CD4-positive, alpha-beta T cell (primary cell): ENCODE data around the gene CT55. TPM values are rescaled to one million over a fixed set of nuclear protein-coding genes. Genes with fewer than 3 reads are reported as not detected.

Source experiments
- ATAC-seq: fragments of 200-7000 bp; cut with Tn5 transposase; one replicate; pipeline ENCODE4 v1.10.0; 2022; ENCODE audit warnings: mild to moderate bottlenecking; ENCODE audit not compliant: poor library complexity
- CTCF ChIA-PET: fragments of 350-600 bp; sonication (Branson Sonifier 250); formaldehyde crosslinking; loops from one replicate; lab custom pipeline; 2021; ENCODE audit warnings: antibody characterized with exemption, inconsistent platforms; lab: Charles Lee
- POLR2A ChIA-PET: fragments of 350-600 bp; sonication (Branson Sonifier 250); formaldehyde crosslinking; loops from one replicate; lab custom pipeline; 2021; ENCODE audit warnings: antibody characterized with exemption, inconsistent platforms; lab: Charles Lee
- DNase-seq, 14 experiments: peaks; one replicate each; pipeline ENCODE4 v3.0.0-alpha.2; 2013 to 2020; ENCODE audit warnings: mixed read lengths in 2 of 14
- H3K27ac ChIP-seq, 2 donors: one replicate each; pipeline versions ENCODE4 v1.5.1 to v1.7.0; 2013; ENCODE audit warnings: low read length in 2 of 2, low read depth in 1 of 2, mild to moderate bottlenecking in 1 of 2
- H3K27me3 ChIP-seq, 2 experiments: 1 replicate in 1 of 2; 2 replicates in 1 of 2; pipeline versions ENCODE4 v1.6.1 to v1.7.0; 2013; ENCODE audit warnings: low read length in 2 of 2, control low read depth in 1 of 2, mild to moderate bottlenecking in 1 of 2, moderate library complexity in 1 of 2; ENCODE audit not compliant: insufficient read depth in 2 of 2, control insufficient read depth in 1 of 2
- H3K36me3 ChIP-seq: one replicate; pipeline ENCODE4 v1.6.1; 2013; ENCODE audit warnings: low read length, control low read depth; ENCODE audit not compliant: insufficient read depth
- H3K4me1 ChIP-seq: one replicate; pipeline ENCODE4 v1.6.1; 2013; ENCODE audit warnings: low read length, control low read depth; ENCODE audit not compliant: insufficient read depth
- H3K4me3 ChIP-seq: one replicate; pipeline ENCODE4 v1.5.1; 2013; ENCODE audit warnings: mild to moderate bottlenecking, low read length, moderate library complexity
- H3K9me3 ChIP-seq, 2 experiments: 1 replicate in 1 of 2; 2 replicates in 1 of 2; pipeline versions ENCODE4 v1.6.1 to v1.7.0; 2013; ENCODE audit warnings: low read length in 2 of 2, mild to moderate bottlenecking in 2 of 2, control low read depth in 1 of 2, moderate library complexity in 1 of 2; ENCODE audit not compliant: control insufficient read depth in 1 of 2, insufficient read depth in 1 of 2
- H3K27ac Mint-ChIP-seq: one replicate; pipeline ENCODE4 v1.8.0; 2020; ENCODE audit warnings: mixed read lengths
- H3K27me3 Mint-ChIP-seq: one replicate; pipeline ENCODE4 v1.8.0; 2021; ENCODE audit warnings: mixed read lengths
- H3K36me3 Mint-ChIP-seq: one replicate; pipeline ENCODE4 v1.8.0; 2021; ENCODE audit warnings: low read depth, mixed read lengths
- H3K4me1 Mint-ChIP-seq: one replicate; pipeline ENCODE4 v1.8.0; 2021; ENCODE audit warnings: low read depth, mixed read lengths
- H3K4me3 Mint-ChIP-seq: one replicate; pipeline ENCODE4 v1.8.0; 2020; ENCODE audit warnings: mild to moderate bottlenecking, mixed read lengths
- H3K9me3 Mint-ChIP-seq: one replicate; pipeline ENCODE4 v1.8.0; 2020; ENCODE audit warnings: mixed read lengths
- CTCF ChIP-seq: fragments of 200-600 bp; IDR thresholded peaks from one replicate; pipeline ENCODE4 v1.8.0; 2022; ENCODE audit warnings: antibody characterized with exemption, mild to moderate bottlenecking
- intact Hi-C, 2 experiments: fragments of 100-400 bp; cut with DNase I in 1 of 2; cut with micrococcal nuclease in 1 of 2; formaldehyde crosslinking; loops; one replicate each; pipeline versions ENCODE4 v1.15.1 to v1.9.0; 2023 to 2025; cut with DNase I, micrococcal nuclease
- total RNA-seq, 174 experiments: library from RNA in 2 of 174; stranded (reverse) in 2 of 174; gene quantifications; one replicate each; pipeline ENCODE4 v1.2.3 and lab custom pipeline; 2021 to 2026

Gene CT55
- total RNA-seq, 2 experiments from 2014 or later, result not detected

GRCh38 chrX:135109554-135109953 is 61.6 kb downstream of the CT55 start:
- Mint-ChIP-seq H3K27ac (no peak overlapping the region), H3K4me1 (no peaks in the 10 kb centered on the region), H3K27me3 (peaks cover 45% of the 10 kb centered on the region), H3K4me3 (no peak overlapping the region), H3K36me3 (no peaks in the 10 kb centered on the region), H3K9me3 (no peaks in the 10 kb centered on the region)
- CTCF ChIA-PET, result no interaction called here
- no peaks in the 10 kb centered on the region for H3K9me3 ChIP-seq
- ATAC-seq, result no peak
- no peaks in the 10 kb centered on the region for H3K27me3 ChIP-seq
- POLR2A ChIA-PET, result no interaction called here
- DNase-seq, result no peak
- no peak overlapping the region for H3K27ac ChIP-seq
- intact Hi-C loops, result no loop called here
- H3K36me3 ChIP-seq, result no peaks in the 10 kb centered on the region
- H3K4me1 ChIP-seq, result no peaks in the 10 kb centered on the region
- H3K4me3 ChIP-seq, result no peak overlapping the region
- TF ChIP-seq CTCF, result no peak

Other genes starting within 250 kb of the CT55 start
- not detected for gene SMIM10, start 180.4 kb downstream of the CT55 start, total RNA-seq
- gene RTL8B, start 148.9 kb downstream of the CT55 start, total RNA-seq, result under 1 TPM in 1 of 2 experiments, not detected in 1; 0.22 TPM
- gene RTL8C, start 139.0 kb downstream of the CT55 start, total RNA-seq, result 1 to 10 TPM; 6.5 to 8.5 TPM
- gene RTL8A, start 119.3 kb downstream of the CT55 start, total RNA-seq, result 10 to 100 TPM; 11.1 to 12.4 TPM
- 1 to 10 TPM; 1.2 TPM for gene SMIM10L2B, start 72.7 kb downstream of the CT55 start, total RNA-seq
- not detected for gene ETDB, start 50.9 kb downstream of the CT55 start, total RNA-seq
- not detected for gene ETDA, start 80.7 kb upstream of the CT55 start, total RNA-seq
- not detected for gene ETDC, start 138.1 kb upstream of the CT55 start, total RNA-seq
- gene ZNF75D, start 172.7 kb upstream of the CT55 start, total RNA-seq, result 1 to 10 TPM; 5.8 to 6.3 TPM
- 1 to 10 TPM; 1.4 to 1.6 TPM for gene ZNF449, start 173.4 kb upstream of the CT55 start, total RNA-seq